T-helper 2 cell (primary cell): ENCODE data around the gene PTGER2.
A peak's percentile ranks its signal among the peaks of the same experiment; 100 is the strongest.

Experiments
- DNase-seq, 5 experiments: peaks; one replicate each; pipeline versions ENCODE4 v3.0.0 to v3.0.0-alpha.2; 2012 to 2022

The PTGER2 gene

GRCh38 chr14:52307376-52307775 lies 6.7 kb upstream of the PTGER2 start:
- DNase-seq, result no peak

GRCh38 chr14:52307905-52308304 lies 6.2 kb upstream of the PTGER2 start:
- no peak for DNase-seq

- DNase-seq, result no peak
These were observed 3.6 kb upstream of the PTGER2 start for GRCh38 chr14:52310541-52310940.

GRCh38 chr14:52312931-52313355 lies 1.2 kb upstream of the PTGER2 start:
- no peak for DNase-seq

- DNase-seq, result no peak
These were observed 650 bp upstream of the PTGER2 start for GRCh38 chr14:52313462-52313861.

GRCh38 chr14:52314595-52315354 lies 663 bp downstream of the PTGER2 start:
- DNase-seq, result peak in 4 of 5 experiments; percentile 7 to 65 (median 26)

GRCh38 chr14:52315355-52315718 lies 1.2 kb downstream of the PTGER2 start:
- peak in 2 of 5 experiments; percentile 33 to 37 for DNase-seq

GRCh38 chr14:52318062-52318461 lies 4.0 kb downstream of the PTGER2 start:
- DNase-seq, result peak in 2 of 5 experiments; percentile 16 to 70

- DNase-seq, result peak in 1 of 5 experiments; percentile 83
These were observed 4.9 kb downstream of the PTGER2 start for GRCh38 chr14:52318826-52319645.

- no peak for DNase-seq
These were observed 5.8 kb downstream of the PTGER2 start for GRCh38 chr14:52319919-52320318.

- peak in 2 of 5 experiments; percentile 49 to 77 for DNase-seq
These were observed 11.0 kb downstream of the PTGER2 start for GRCh38 chr14:52325126-52325525.

GRCh38 chr14:52325630-52326029 lies 11.5 kb downstream of the PTGER2 start:
- DNase-seq, result no peak

- peak in 1 of 5 experiments; percentile 70 for DNase-seq
These were observed 13.5 kb downstream of the PTGER2 start for GRCh38 chr14:52327374-52328226.

GRCh38 chr14:52328276-52328675 lies 14.2 kb downstream of the PTGER2 start:
- DNase-seq, result no peak

- peak in 1 of 5 experiments; percentile 51 for DNase-seq
These were observed 15.7 kb downstream of the PTGER2 start for GRCh38 chr14:52329678-52330369.

GRCh38 chr14:52332269-52332668 lies 18.2 kb downstream of the PTGER2 start:
- no peak for DNase-seq

- no peak for DNase-seq
These were observed 19.0 kb downstream of the PTGER2 start for GRCh38 chr14:52333108-52333507.

- no peak for DNase-seq
These were observed 19.9 kb downstream of the PTGER2 start for GRCh38 chr14:52333823-52334657.

- DNase-seq, result no peak
These were observed 22.1 kb downstream of the PTGER2 start for GRCh38 chr14:52336241-52336640.

GRCh38 chr14:52338051-52338681 lies 24.1 kb downstream of the PTGER2 start:
- DNase-seq, result no peak

GRCh38 chr14:52339262-52339661 lies 25.1 kb downstream of the PTGER2 start:
- no peak for DNase-seq
